Testis (tissue), 3 donors: ENCODE data around the gene PPP1R3E. TPM values are rescaled to one million over a fixed set of nuclear protein-coding genes. Genes with fewer than 3 reads are reported as not detected.
"Not testable (repeated sequence)": the region's sequence is repeated elsewhere in the genome, so short reads cannot be mapped to it uniquely, and the experiment has no call there.

ENCODE experiments used
- DNase-seq: peaks from one replicate; pipeline ENCODE4 v3.0.0-alpha.2; 2019
- H3K27ac ChIP-seq, 2 donors: fragments of 200-600 bp; sonication (generic); one replicate each; pipeline ENCODE4 v1.5.1; 2019
- H3K27me3 ChIP-seq: fragments of 200-600 bp; sonication (generic); one replicate; pipeline ENCODE4 v1.5.1; 2019
- H3K36me3 ChIP-seq: fragments of 200-600 bp; sonication (generic); one replicate; pipeline ENCODE4 v1.5.1; 2017; ENCODE audit warnings: low read depth; ENCODE audit errors: missing control alignments
- H3K4me1 ChIP-seq: fragments of 200-600 bp; sonication (generic); one replicate; pipeline ENCODE4 v1.5.1; 2019
- H3K4me3 ChIP-seq, 2 donors: fragments of 200-600 bp; sonication (generic); one replicate each; pipeline ENCODE4 v1.5.1; 2017 to 2019
- H3K9me3 ChIP-seq: fragments of 200-600 bp; sonication (generic); one replicate; pipeline ENCODE4 v1.5.1; 2017
- POLR2A ChIP-seq: fragments of 450-650 bp; IDR thresholded peaks from one replicate; pipeline ENCODE4 v1.6.1; 2017; ENCODE audit warnings: antibody characterized with exemption, mild to moderate bottlenecking, moderate library complexity
- WGBS, 2 donors: methylation state at CpG; one replicate each; pipeline ENCODE4 v1.1.5; 2018; 5-methylcytosine and 5-hydroxymethylcytosine counted together
- intact Hi-C: fragments of 100-400 bp; cut with DNase I; formaldehyde crosslinking; loops from one replicate; pipeline ENCODE4 v1.15.1; 2023; ENCODE audit warnings: low total_unique reads
- polyA plus RNA-seq: library from polyadenylated mRNA; stranded (reverse); fragments of 350-450 nt; fragmentation: Illumina TruSeq; extraction: RNeasy Lipid Tissue Mini Kit (QIAGEN cat#74804); gene quantifications from one replicate; pipeline ENCODE4 v1.2.3, GENCODE V29; 2014; ENCODE audit warnings: low read depth, low replicate concordance; ENCODE audit not compliant: insufficient read depth
- total RNA-seq, 2 donors: library from RNA; depleted of rRNA; stranded (reverse); fragments of >200 nt; gene quantifications; one replicate each; pipeline ENCODE4 v1.2.3, GENCODE V29; 2016
- TF ChIP-seq, protein P1 (sequence below), 3 experiments: fragments of 450-650 bp in 2 of 3; fragments of 200-600 bp in 1 of 3; sonication (generic) in 1 of 3; IDR thresholded peaks; one replicate each; pipeline ENCODE4 v1.5.1; 2016 to 2019; ENCODE audit warnings: antibody characterized with exemption in 3 of 3, mild to moderate bottlenecking in 2 of 3, moderate library complexity in 1 of 3

Gene PPP1R3E
- total and polyA plus RNA-seq, 3 donors from 2014 or later: 30.4 to 43.5 (median 39.2) TPM

GRCh38 chr14:23339506-23340268 lies 37.0 kb upstream of the PPP1R3E start:
- Histone ChIP-seq H3K27ac (no peak overlapping the region), H3K4me1 (no peaks in the 10 kb centered on the region), H3K27me3 (no peaks in the 10 kb centered on the region), H3K36me3 (no peaks in the 10 kb centered on the region), H3K4me3 (no peak overlapping the region), H3K9me3 (no peaks in the 10 kb centered on the region)
- DNase-seq: no peak
- 88 to 89% methylated on average over 1 of the region's 1 CpG for WGBS, 2 donors
- TF ChIP-seq POLR2A: no peak
- TF ChIP-seq, protein P1, sequence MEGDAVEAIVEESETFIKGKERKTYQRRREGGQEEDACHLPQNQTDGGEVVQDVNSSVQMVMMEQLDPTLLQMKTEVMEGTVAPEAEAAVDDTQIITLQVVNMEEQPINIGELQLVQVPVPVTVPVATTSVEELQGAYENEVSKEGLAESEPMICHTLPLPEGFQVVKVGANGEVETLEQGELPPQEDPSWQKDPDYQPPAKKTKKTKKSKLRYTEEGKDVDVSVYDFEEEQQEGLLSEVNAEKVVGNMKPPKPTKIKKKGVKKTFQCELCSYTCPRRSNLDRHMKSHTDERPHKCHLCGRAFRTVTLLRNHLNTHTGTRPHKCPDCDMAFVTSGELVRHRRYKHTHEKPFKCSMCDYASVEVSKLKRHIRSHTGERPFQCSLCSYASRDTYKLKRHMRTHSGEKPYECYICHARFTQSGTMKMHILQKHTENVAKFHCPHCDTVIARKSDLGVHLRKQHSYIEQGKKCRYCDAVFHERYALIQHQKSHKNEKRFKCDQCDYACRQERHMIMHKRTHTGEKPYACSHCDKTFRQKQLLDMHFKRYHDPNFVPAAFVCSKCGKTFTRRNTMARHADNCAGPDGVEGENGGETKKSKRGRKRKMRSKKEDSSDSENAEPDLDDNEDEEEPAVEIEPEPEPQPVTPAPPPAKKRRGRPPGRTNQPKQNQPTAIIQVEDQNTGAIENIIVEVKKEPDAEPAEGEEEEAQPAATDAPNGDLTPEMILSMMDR (IDR thresholded peaks at IDR 0.05): no peak
- intact Hi-C loops: loop anchor here (10.0 kb wide), 1 partner anchor 105 kb away; no protein-coding TSS in a partner anchor

DNA sequence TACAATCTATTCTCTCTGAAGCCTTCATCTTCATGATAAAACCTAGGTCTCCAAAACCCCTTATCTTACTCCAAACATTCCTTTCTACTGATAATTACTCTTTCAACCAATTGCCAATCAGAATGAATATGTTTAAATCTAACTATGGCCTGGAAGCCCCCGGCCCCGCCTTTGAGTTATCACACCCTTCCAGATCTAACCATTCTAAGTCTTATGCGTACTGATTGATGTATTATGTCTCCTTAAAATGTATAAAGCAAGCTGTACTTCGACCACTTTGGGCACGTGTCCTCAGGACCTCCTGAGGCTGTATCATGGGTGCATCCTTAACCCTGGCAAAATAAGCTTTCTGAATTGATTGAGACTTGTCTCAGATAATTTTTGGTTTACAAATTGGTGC lies 33.0 kb upstream of the PPP1R3E start:
- TF ChIP-seq, protein P1 (IDR thresholded peaks at IDR 0.05): no peak
- no peak for TF ChIP-seq POLR2A
- intact Hi-C loops: loop anchor here (10.0 kb wide), 1 partner anchor 109 kb away; no protein-coding TSS in a partner anchor
- Histone ChIP-seq H3K36me3 (no peaks in the 10 kb centered on the region), H3K27ac (no peak overlapping the region), H3K9me3 (no peaks in the 10 kb centered on the region), H3K27me3 (no peaks in the 10 kb centered on the region), H3K4me1 (no peaks in the 10 kb centered on the region), H3K4me3 (no peak overlapping the region)
- 88 to 91% methylated on average over 5 of the region's 5 CpGs for WGBS, 2 donors
- DNase-seq: no peak

GRCh38 chr14:23327947-23328744 lies 25.5 kb upstream of the PPP1R3E start:
- Histone ChIP-seq H3K4me3 (no peak overlapping the region), H3K27me3 (no peaks in the 10 kb centered on the region), H3K9me3 (no peaks in the 10 kb centered on the region), H3K36me3 (no peaks in the 10 kb centered on the region), H3K4me1 (peaks cover 34% of the 10 kb centered on the region), H3K27ac (peak overlapping the region in 1 of 2 donors; percentile 20)
- intact Hi-C loops: no loop called here
- TF ChIP-seq POLR2A: no peak
- TF ChIP-seq, protein P1 (IDR thresholded peaks at IDR 0.05): peak; percentile 85 to 94 (median 94)
- DNase-seq: peak; percentile 87
- 26 to 47% methylated on average over 4 of the region's 4 CpGs for WGBS, 2 donors

- no peak for TF ChIP-seq POLR2A
- TF ChIP-seq, protein P1 (IDR thresholded peaks at IDR 0.05): no peak
- H3K9me3 ChIP-seq: no peaks in the 10 kb centered on the region
- peaks cover 41% of the 10 kb centered on the region for H3K4me1 ChIP-seq
- no peaks in the 10 kb centered on the region for H3K36me3 ChIP-seq
- H3K27ac ChIP-seq: peak overlapping the region in 1 of 2 donors; percentile 99
- DNase-seq: no peak
- 66 to 69% methylated on average over 12 to 13 of the region's 13 CpGs for WGBS, 2 donors
- no peak overlapping the region for H3K4me3 ChIP-seq
- H3K27me3 ChIP-seq: no peaks in the 10 kb centered on the region
- intact Hi-C loops: no loop called here
These were observed 24.1 kb upstream of the PPP1R3E start for GRCh38 chr14:23326491-23327332.

DNA sequence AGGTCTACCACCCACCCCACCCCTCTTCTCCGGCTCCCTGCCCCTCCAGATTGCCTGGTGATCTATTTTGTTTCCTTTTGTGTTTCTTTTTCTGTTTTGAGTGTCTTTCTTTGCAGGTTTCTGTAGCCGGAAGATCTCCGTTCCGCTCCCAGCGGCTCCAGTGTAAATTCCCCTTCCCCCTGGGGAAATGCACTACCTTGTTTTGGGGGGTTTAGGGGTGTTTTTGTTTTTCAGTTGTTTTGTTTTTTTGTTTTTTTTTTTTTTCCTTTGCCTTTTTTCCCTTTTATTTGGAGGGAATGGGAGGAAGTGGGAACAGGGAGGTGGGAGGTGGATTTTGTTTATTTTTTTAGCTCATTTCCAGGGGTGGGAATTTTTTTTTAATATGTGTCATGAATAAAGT lies 23.1 kb upstream of the PPP1R3E start:
- DNase-seq, intact Hi-C loops, H3K9me3 ChIP-seq, H3K36me3 ChIP-seq, H3K27me3 ChIP-seq, H3K4me3 ChIP-seq: not testable (repeated sequence)
- peak overlapping the region; percentile 99 for H3K27ac ChIP-seq
- 46 to 66% methylated on average over 5 of the region's 5 CpGs for WGBS, 2 donors
- H3K4me1 ChIP-seq: peaks cover 41% of the 10 kb centered on the region
